SJCRH30 (cell line): Measurements from ENCODE around the gene PDIA4. TPM values are rescaled to one million over a fixed set of nuclear protein-coding genes. Genes with fewer than 3 reads are reported as not detected.

Experiments
- DNase-seq, 2 experiments: peaks; one replicate each; pipeline ENCODE4 v3.0.0-alpha.2; 2015 to 2020
- H3K27ac ChIP-seq: fragments of 250-450 bp; sonication (Bioruptor Pico); 2 replicates; pipeline ENCODE4 v1.5.1; 2020; ENCODE audit warnings: mild to moderate bottlenecking, moderate library complexity
- H3K27me3 ChIP-seq: fragments of 250-450 bp; sonication (Bioruptor Pico); 2 replicates; pipeline ENCODE4 v1.5.1; 2020; ENCODE audit warnings: mild to moderate bottlenecking, moderate library complexity
- H3K36me3 ChIP-seq: fragments of 250-450 bp; sonication (Bioruptor Pico); 2 replicates; pipeline ENCODE4 v1.5.1; 2020; ENCODE audit warnings: mild to moderate bottlenecking, moderate library complexity
- H3K4me1 ChIP-seq: fragments of 250-450 bp; sonication (Bioruptor Pico); 2 replicates; pipeline ENCODE4 v1.5.1; 2020; ENCODE audit warnings: mild to moderate bottlenecking, moderate library complexity
- H3K4me3 ChIP-seq: fragments of 250-450 bp; sonication (Bioruptor Pico); 2 replicates; pipeline ENCODE4 v1.5.1; 2020; ENCODE audit warnings: mild to moderate bottlenecking, moderate library complexity
- H3K9me3 ChIP-seq: fragments of 250-450 bp; sonication (Bioruptor Pico); replicated peaks from 2 replicates; pipeline ENCODE4 v1.5.1; 2020; ENCODE audit warnings: mild to moderate bottlenecking, moderate library complexity
- total RNA-seq: library from RNA; depleted of rRNA; stranded (reverse); fragments of >200 nt; shearing (Covaris generic); gene quantifications from 2 replicates; pipeline ENCODE4 v1.2.3, GENCODE V29; 2014

Gene PDIA4
- total RNA-seq, 1 experiment from 2014 or later: 222 TPM

DNA sequence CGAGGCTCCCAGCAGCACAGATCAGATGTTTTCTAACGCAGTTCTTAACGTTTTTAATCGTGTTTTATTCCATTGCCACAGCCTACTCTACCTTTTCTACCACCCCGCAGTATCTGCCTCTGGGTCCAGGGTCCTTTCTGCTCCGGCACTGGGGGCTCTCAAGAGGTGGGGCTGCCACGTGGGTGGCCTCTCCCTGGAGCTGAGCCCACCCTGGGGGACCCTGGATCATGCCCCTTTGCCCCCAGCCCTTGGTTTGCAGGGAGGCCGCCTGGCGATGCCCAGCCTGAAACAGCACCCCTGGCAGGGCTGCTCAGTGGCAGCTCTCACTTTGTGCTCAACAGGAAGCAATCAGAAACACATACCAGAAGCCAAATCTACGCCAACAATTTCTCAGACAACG is 25.3 kb downstream of the PDIA4 start:
- peaks cover 42% of the 10 kb centered on the region for H3K36me3 ChIP-seq
- H3K4me1 ChIP-seq: no peaks in the 10 kb centered on the region

DNA sequence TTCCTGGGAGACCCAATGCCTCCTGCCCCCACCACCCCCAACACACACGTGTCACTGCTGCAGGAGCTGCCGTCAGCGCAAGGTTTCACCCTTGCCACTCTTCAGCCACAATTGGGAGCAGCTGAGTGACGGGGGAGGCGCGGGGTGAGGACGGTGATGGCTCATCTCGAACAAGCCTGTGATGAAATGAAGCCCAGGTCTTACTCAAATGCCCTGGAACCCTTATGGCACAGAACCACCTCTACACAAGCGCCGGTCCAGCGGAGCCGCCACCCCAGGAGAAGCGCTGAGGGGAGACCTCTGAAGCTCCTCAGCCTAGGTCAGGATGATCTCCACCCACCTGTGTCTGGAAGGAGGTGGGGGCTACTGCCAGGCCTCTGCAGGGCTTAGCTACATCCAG is 25.7 kb downstream of the PDIA4 start:
- Histone ChIP-seq H3K9me3 (no peaks in the 10 kb centered on the region), H3K36me3 (peaks cover 40% of the 10 kb centered on the region), H3K4me1 (no peaks in the 10 kb centered on the region), H3K27ac (no peak overlapping the region), H3K27me3 (no peaks in the 10 kb centered on the region), H3K4me3 (no peak overlapping the region)
- no peak for DNase-seq

More for the DNA sequence above, 25.3 kb downstream of the PDIA4 start:
- H3K27ac ChIP-seq: no peak overlapping the region
- no peaks in the 10 kb centered on the region for H3K27me3 ChIP-seq
- no peak overlapping the region for H3K4me3 ChIP-seq
- no peaks in the 10 kb centered on the region for H3K9me3 ChIP-seq
- no peak for DNase-seq

DNA sequence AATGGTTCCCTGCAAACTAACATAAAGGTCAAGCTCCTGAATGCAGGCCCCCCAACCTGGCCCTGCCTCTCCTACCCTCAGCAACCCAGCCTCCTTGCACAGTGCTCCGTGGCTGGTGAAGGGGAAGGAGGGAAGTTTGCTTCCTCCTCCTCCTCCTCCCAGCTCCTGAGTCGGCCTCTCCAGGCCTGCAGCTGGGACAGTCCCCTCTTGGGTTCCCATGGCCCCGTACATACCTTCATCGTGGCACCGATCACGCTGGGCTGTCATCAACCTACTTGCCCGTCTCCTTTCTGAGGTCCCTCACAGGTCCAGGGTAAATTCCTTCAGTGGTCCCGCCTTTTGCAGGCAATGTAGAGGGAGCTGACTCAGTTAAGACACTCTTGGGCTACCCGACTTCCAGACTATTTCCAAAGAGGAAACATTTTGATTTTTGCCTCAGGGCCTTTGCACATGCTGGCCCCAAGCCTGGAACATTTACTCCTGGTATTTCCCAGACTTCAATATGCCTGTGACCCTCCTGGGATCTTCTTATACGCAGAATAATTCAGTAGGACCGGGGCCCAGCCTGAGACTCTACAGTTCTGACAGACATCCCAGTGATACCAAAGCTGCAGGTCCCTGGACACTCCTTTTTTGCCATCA is 26.8 kb downstream of the PDIA4 start:
- Histone ChIP-seq H3K9me3 (no peaks in the 10 kb centered on the region), H3K4me1 (no peaks in the 10 kb centered on the region), H3K36me3 (peaks cover 32% of the 10 kb centered on the region), H3K4me3 (no peak overlapping the region), H3K27me3 (no peaks in the 10 kb centered on the region), H3K27ac (no peak overlapping the region)
- DNase-seq: no peak

DNA sequence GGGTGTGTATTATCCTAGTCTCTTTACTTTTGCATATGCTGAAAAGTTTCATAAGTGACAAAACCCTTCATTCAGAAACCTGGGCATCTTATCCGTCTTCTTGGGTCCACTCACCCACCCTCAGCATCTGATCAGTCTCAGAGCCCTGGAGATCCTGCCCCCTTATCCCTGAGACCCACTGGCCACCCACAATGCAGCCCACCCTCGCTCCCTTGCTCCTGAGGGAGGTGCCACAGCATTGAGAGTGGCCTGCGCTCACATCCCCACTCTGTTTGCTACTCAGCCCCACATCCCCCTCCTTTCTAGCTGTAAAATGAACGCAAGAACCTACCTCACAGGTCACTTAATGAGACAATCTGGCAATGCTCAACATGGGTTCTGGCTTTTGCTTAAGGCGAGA is 27.3 kb downstream of the PDIA4 start:
- no peak for DNase-seq
- no peaks in the 10 kb centered on the region for H3K9me3 ChIP-seq
- no peak overlapping the region for H3K4me3 ChIP-seq
- H3K4me1 ChIP-seq: no peaks in the 10 kb centered on the region
- H3K27ac ChIP-seq: no peak overlapping the region
- no peaks in the 10 kb centered on the region for H3K27me3 ChIP-seq
- peaks cover 27% of the 10 kb centered on the region for H3K36me3 ChIP-seq

DNA sequence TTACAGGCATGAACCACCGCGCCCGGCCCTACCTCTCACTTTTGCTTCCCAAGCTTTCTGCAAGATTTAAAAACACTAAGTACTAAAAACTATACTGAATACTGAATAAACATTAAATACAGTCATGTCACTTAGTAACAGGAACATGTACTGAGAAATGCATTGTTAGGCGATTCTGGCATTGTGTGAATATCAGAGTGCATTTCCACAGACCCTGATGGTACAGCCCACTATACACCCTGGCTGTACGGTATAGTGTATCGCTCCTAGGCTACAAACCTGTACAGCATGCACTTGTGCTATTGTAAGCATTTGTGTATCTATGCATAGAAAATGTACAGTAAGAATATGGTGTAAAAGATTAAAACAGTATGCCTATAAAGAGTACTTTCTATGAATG is 29.1 kb downstream of the PDIA4 start:
- H3K4me3 ChIP-seq: no peak overlapping the region
- H3K36me3 ChIP-seq: peaks cover 15% of the 10 kb centered on the region
- no peaks in the 10 kb centered on the region for H3K9me3 ChIP-seq
- no peak overlapping the region for H3K27ac ChIP-seq
- no peaks in the 10 kb centered on the region for H3K4me1 ChIP-seq
- H3K27me3 ChIP-seq: no peaks in the 10 kb centered on the region
- no peak for DNase-seq

DNA sequence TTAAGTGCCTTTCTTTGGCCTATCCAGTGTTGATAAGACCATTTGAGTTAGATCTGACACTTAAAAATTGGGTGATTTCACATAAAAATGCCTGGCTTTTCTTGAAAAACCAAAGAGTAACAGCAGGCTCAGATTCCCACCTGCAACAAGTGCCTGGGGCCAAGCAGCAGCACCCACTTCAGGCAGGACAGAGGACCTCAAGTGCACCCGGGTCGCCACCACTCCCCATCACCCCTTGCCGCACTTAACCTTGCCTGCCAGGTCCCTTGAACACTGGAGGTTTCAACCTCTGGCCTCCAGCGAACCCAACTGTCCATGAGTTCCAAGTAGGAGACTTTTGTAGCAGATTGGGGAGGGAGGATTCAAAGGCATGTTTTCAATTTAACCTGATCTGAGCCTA is 30.8 kb downstream of the PDIA4 start:
- Histone ChIP-seq H3K4me3 (no peak overlapping the region), H3K27me3 (no peaks in the 10 kb centered on the region), H3K36me3 (peaks cover 1% of the 10 kb centered on the region), H3K9me3 (no peaks in the 10 kb centered on the region), H3K27ac (no peak overlapping the region), H3K4me1 (no peaks in the 10 kb centered on the region)
- no peak for DNase-seq

DNA sequence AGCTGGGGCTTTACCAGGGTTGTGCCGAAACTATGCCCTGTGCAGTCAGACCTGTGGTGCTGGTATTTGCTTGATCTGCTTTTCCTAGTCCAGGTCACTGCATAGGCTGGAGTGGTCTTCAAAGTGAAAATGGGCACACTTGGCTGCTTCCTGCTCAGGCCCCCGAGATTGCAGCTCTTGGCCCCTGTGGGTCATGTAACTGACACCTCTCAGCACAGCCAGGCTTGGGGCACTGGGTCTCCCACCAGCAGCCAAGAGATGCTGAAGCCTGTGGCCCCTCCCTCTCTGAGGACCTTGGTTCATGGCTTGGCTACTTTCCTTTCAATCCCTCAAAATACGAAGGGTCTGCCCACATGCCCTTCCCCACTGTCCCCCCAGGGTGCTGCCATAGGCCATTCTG is 33.7 kb downstream of the PDIA4 start:
- Histone ChIP-seq H3K4me1 (no peaks in the 10 kb centered on the region), H3K27ac (no peak overlapping the region), H3K36me3 (no peaks in the 10 kb centered on the region), H3K9me3 (no peaks in the 10 kb centered on the region), H3K27me3 (no peaks in the 10 kb centered on the region), H3K4me3 (no peak overlapping the region)
- no peak for DNase-seq

DNA sequence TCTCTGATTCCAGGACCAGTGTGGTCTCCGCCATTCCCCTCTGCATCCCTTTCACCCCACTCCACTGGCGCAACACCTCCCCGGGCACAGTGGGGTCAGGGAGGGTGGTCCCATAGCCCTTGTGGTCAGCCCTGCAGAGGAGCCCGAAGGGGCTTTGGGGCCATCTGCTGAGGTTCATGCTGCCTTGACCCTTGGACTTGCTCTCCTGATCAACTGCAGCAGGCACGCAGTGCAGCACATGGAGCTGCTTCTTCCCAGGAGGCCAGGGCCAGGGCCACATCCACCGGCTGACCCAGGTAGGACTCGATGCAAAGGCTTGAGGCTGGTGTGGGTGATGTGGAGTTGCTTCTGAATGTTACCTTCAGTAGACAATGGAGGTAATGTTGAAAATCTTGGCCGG is 35.1 kb downstream of the PDIA4 start:
- no peak overlapping the region for H3K27ac ChIP-seq
- no peak for DNase-seq
- no peak overlapping the region for H3K4me3 ChIP-seq
- no peaks in the 10 kb centered on the region for H3K9me3 ChIP-seq
- H3K27me3 ChIP-seq: no peaks in the 10 kb centered on the region
- 0 out of 2 replicates have a peak, but pooled peaks cover 1% of the 10 kb centered on the region for H3K4me1 ChIP-seq
- no peaks in the 10 kb centered on the region for H3K36me3 ChIP-seq

DNA sequence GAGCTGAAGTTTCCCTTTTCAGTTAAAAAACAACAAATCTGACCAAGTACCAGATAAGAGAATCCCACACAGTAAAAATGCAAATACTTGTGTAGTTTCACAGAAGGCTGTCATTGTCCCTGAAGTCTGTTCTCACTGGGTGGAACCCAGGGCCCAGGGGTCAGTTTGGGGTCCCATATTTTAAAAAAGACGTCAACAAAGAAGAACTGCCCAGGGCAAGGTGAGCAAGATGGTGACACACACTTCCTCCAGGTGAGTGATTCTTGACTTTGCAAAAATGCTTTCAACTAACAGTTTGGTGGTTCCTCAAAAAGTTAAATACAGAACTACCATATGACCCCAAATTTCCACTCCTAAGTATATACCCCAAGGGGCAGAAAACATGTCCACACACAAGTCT is 36.8 kb downstream of the PDIA4 start:
- DNase-seq: no peak
- Histone ChIP-seq H3K27ac (no peak overlapping the region), H3K4me3 (no peak overlapping the region), H3K36me3 (no peaks in the 10 kb centered on the region), H3K9me3 (no peaks in the 10 kb centered on the region), H3K27me3 (no peaks in the 10 kb centered on the region), H3K4me1 (0 out of 2 replicates have a peak, but pooled peaks cover 3% of the 10 kb centered on the region)

DNA sequence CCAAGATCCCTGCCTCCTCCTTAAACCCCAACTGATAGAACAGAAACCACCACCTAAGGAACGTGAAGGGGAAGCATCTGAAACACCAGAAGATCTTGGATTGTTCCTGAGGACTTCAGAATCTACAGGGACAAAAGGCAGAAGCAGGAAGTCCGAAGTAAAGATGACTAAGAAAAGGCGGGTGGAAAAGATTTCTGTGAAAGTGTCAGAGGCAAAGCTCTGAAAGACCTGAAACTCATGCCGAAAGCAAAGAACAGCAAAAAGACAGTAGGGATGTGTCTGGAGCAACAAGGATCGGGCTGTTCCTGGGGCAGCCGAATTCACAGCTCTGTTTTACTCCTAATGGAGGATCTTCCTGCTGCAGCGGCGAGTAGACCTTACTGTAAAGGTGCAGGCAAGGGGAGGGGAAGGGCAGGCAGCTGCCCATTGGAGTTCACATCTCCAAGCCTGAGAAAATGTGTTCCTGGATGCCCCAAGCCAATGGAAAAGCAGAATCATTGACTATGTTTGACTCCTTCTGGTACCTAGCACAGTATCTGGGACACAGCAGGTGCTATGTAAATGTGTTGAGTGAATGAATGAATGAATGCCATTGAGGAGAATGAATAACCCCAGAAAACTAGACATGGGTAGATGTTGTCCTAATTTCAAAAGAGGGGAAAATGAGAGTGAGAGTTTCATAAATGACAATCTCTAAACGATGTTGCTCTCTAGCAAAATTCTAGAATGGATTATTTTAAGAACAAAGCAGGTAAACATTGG is 40.4 kb downstream of the PDIA4 start:
- Histone ChIP-seq H3K27me3 (no peaks in the 10 kb centered on the region), H3K9me3 (no peaks in the 10 kb centered on the region), H3K4me1 (0 out of 2 replicates have a peak, but pooled peaks cover 3% of the 10 kb centered on the region), H3K27ac (peak overlapping the region; percentile 79), H3K36me3 (no peaks in the 10 kb centered on the region), H3K4me3 (peak overlapping the region; percentile 66)
- no peak for DNase-seq

DNA sequence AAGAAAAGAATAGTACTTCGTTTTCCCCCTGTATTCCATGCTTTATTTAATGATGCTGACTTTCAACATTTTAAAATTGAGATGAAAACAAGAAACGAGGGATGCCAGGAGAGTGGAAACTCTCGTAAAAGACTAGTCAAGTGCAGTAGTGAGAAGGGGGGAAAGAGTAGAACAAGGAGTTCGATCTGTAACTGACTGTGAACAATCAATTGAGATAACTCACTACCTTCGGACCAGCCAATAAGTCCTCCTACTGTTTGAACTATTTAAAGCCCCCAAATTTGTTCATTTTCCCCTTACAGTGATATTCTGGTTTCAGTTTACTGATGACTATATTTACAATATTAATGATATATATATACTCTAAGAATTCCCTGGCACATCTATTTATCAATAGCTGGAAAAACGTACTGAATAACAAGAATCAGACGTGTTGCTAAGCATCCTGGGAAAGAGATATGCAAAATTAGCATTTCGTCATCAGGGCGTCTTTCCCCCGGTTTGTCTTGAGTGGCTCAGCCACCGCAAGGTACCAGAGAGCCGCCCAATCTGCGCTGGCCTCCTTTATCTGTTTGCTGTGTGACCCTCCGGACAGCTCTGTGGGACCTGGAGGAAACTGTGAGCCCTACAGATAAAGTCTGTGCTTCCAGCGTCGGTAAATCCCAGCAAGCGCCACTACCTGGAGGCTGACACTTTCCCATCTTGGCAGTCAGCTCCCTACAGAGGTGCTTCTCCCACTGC is 41.1 kb downstream of the PDIA4 start:
- Histone ChIP-seq H3K9me3 (no peaks in the 10 kb centered on the region), H3K27ac (peak overlapping the region; percentile 79), H3K36me3 (no peaks in the 10 kb centered on the region), H3K4me3 (peak overlapping the region; percentile 66), H3K4me1 (peaks cover 3% of the 10 kb centered on the region; the same call in 1 of the 2 replicates), H3K27me3 (no peaks in the 10 kb centered on the region)
- DNase-seq: peak; percentile 85 to 94

DNA sequence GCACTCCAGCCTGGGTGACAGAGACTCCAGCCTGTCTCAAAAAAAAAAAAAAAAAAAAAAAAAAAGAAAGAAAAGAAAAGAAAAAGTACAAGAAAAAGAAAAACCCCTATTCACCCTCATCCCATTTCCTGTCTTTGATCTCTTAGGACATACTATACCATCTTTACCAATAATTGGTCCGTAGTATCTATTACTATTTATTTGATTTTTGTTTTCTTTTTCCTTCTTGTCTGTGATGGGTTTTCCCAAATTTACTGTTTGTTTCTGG is 41.6 kb downstream of the PDIA4 start:
- Histone ChIP-seq H3K27me3 (no peaks in the 10 kb centered on the region), H3K36me3 (no peaks in the 10 kb centered on the region), H3K9me3 (no peaks in the 10 kb centered on the region), H3K4me1 (peaks cover 3% of the 10 kb centered on the region; the same call in 1 of the 2 replicates), H3K4me3 (peak overlapping the region; percentile 66), H3K27ac (no peak overlapping the region)
- DNase-seq: no peak

DNA sequence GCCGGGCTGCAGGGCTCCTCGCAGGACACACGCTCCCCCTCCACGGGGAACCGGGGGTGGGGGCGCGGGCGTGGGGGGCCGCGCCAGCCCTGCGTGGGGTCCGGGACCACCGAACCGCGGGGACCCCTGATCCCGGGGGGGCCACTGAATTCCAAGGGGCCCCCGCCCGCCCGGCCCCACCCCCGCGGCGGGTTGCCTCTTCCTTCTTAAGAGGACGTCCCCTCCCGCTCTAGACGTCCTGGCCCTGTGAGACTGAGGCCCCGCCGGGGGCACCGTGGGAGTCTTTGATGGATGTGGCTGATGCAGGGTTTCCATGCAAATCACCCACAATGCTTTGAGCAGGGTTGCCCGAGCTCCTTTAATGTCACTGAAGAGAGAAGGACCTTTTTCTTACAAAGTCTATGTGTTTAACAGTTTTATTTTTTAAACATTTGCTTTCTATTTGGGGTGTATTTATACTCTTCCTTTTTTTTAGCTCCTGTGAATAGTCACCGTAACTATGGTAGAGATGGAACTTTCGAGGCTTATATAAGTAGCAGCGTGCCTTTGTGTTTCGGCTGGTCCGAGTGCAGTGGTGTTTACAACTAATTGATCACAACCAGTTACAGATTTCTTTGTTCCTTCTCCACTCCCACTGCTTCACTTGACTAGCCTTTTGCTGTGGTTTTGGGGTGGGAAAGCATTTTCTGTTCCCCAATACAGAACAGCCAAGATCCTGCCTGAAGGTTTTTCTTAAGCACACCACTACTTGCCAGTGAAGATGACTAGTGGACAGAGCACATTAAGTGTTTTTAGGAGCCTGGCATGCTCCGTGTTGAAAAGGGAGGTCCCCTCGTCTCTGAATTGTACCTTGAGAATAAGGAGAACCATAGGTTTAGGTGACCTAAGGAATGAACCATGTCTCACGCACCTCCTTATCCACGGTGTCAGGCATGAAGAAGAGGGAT is 44.8 kb downstream of the PDIA4 start:
- H3K4me3 ChIP-seq: peak overlapping the region; percentile 67
- H3K36me3 ChIP-seq: no peaks in the 10 kb centered on the region
- peak; percentile 89 to 94 for DNase-seq
- H3K4me1 ChIP-seq: peaks cover 3% of the 10 kb centered on the region; the same call in 1 of the 2 replicates
- no peaks in the 10 kb centered on the region for H3K27me3 ChIP-seq
- H3K9me3 ChIP-seq: no peaks in the 10 kb centered on the region
- H3K27ac ChIP-seq: peak overlapping the region; percentile 58

DNA sequence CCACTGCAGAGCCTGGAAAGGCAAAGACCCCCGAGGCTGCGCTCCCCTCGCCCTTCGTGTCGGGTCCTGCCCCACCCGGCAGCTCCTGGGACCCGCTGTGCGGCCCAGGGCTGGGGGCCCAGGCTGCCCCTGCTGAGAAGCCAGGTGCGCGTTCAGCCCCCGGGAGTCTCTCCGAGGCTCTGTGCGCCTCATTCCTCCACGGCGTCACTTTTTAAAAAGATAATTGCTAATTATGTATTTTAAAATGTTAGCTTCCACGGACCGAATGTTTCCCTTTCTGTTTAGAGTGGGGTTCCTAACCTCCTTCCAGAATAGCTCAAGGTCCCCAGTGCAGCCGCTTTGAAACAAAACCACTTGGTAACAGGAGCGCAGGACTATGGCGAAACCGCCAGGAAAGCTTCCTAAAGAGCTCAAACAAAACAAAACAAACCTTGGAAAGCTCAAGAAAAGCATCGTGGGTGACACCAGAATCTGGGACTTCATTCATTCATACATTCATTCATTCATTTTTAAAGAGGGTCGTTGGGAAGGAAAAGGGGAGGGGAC is 45.6 kb downstream of the PDIA4 start:
- Histone ChIP-seq H3K9me3 (no peaks in the 10 kb centered on the region), H3K27ac (no peak overlapping the region), H3K4me3 (peak overlapping the region; percentile 67), H3K36me3 (no peaks in the 10 kb centered on the region), H3K27me3 (no peaks in the 10 kb centered on the region), H3K4me1 (no peaks in the 10 kb centered on the region; the same call in 1 of the 2 replicates)
- peak; percentile 28 to 57 for DNase-seq
